M059J (cell line): ENCODE results near the gene ANKIB1. TPM values are rescaled to one million over a fixed set of nuclear protein-coding genes. Genes with fewer than 3 reads are reported as not detected.

ENCODE experiments used
- DNase-seq: peaks from one replicate; pipeline ENCODE4 v3.0.0-alpha.2; 2012; ENCODE audit warnings: low read depth
- total RNA-seq: library from RNA; depleted of rRNA; stranded (reverse); fragments of >200 nt; shearing (Covaris generic); gene quantifications from 2 replicates; pipeline ENCODE4 v1.2.3, GENCODE V29; 2014

Gene ANKIB1
- total RNA-seq, 1 experiment from 2014 or later = 56.9 TPM

GRCh38 chr7:92260248-92260781 is 14.5 kb downstream of the ANKIB1 start:
- DNase-seq = peak; percentile 65

- DNase-seq = peak; percentile 55
Observed at GRCh38 chr7:92266415-92267241, 20.9 kb downstream of the ANKIB1 start.

GRCh38 chr7:92268921-92269320 is 23.1 kb downstream of the ANKIB1 start:
- no peak for DNase-seq

GRCh38 chr7:92275327-92275726 is 29.6 kb downstream of the ANKIB1 start:
- no peak for DNase-seq

GRCh38 chr7:92276460-92276864 is 30.7 kb downstream of the ANKIB1 start:
- no peak for DNase-seq

- no peak for DNase-seq
Observed at GRCh38 chr7:92279396-92280031, 33.7 kb downstream of the ANKIB1 start.

- no peak for DNase-seq
Observed at GRCh38 chr7:92281031-92281430, 35.3 kb downstream of the ANKIB1 start.

- DNase-seq = no peak
Observed at GRCh38 chr7:92282221-92282814, 36.5 kb downstream of the ANKIB1 start.

- DNase-seq = no peak
Observed at GRCh38 chr7:92282930-92283329, 37.2 kb downstream of the ANKIB1 start.

- no peak for DNase-seq
Observed at GRCh38 chr7:92289321-92289720, 43.5 kb downstream of the ANKIB1 start.

GRCh38 chr7:92292981-92293380 is 47.2 kb downstream of the ANKIB1 start:
- DNase-seq = no peak

GRCh38 chr7:92293896-92294590 is 48.3 kb downstream of the ANKIB1 start:
- no peak for DNase-seq

GRCh38 chr7:92295391-92295790 is 49.6 kb downstream of the ANKIB1 start:
- DNase-seq = no peak

- DNase-seq = no peak
Observed at GRCh38 chr7:92296235-92296634, 50.5 kb downstream of the ANKIB1 start.

- DNase-seq = no peak
Observed at GRCh38 chr7:92296880-92297445, 51.2 kb downstream of the ANKIB1 start.

GRCh38 chr7:92297736-92298135 is 52.0 kb downstream of the ANKIB1 start:
- no peak for DNase-seq

GRCh38 chr7:92303761-92304160 is 58.0 kb downstream of the ANKIB1 start:
- DNase-seq = no peak

GRCh38 chr7:92304406-92304893 is 58.7 kb downstream of the ANKIB1 start:
- no peak for DNase-seq

- peak; percentile 76 for DNase-seq
Observed at GRCh38 chr7:92306153-92306552, 60.4 kb downstream of the ANKIB1 start.

GRCh38 chr7:92313055-92313454 is 67.3 kb downstream of the ANKIB1 start:
- DNase-seq = no peak

- no peak for DNase-seq
Observed at GRCh38 chr7:92319243-92319642, 73.5 kb downstream of the ANKIB1 start.
